CD4-positive, alpha-beta T cell (primary cell): ENCODE data around the gene MRPL12. TPM values are rescaled to one million over a fixed set of nuclear protein-coding genes. Genes with fewer than 3 reads are reported as not detected.

Experiments used
- ATAC-seq: fragments of 200-7000 bp; cut with Tn5 transposase; one replicate; pipeline ENCODE4 v1.10.0; 2022; ENCODE audit warnings: mild to moderate bottlenecking; ENCODE audit not compliant: poor library complexity
- CTCF ChIA-PET: fragments of 350-600 bp; sonication (Branson Sonifier 250); formaldehyde crosslinking; loops from one replicate; lab custom pipeline; 2021; ENCODE audit warnings: antibody characterized with exemption, inconsistent platforms; lab: Charles Lee
- POLR2A ChIA-PET: fragments of 350-600 bp; sonication (Branson Sonifier 250); formaldehyde crosslinking; loops from one replicate; lab custom pipeline; 2021; ENCODE audit warnings: antibody characterized with exemption, inconsistent platforms; lab: Charles Lee
- DNase-seq, 14 experiments: peaks; one replicate each; pipeline ENCODE4 v3.0.0-alpha.2; 2013 to 2020; ENCODE audit warnings: mixed read lengths in 2 of 14
- H3K27ac ChIP-seq, 2 donors: one replicate each; pipeline versions ENCODE4 v1.5.1 to v1.7.0; 2013; ENCODE audit warnings: low read length in 2 of 2, low read depth in 1 of 2, mild to moderate bottlenecking in 1 of 2
- H3K27me3 ChIP-seq, 2 experiments: 1 replicate in 1 of 2; 2 replicates in 1 of 2; pipeline versions ENCODE4 v1.6.1 to v1.7.0; 2013; ENCODE audit warnings: low read length in 2 of 2, control low read depth in 1 of 2, mild to moderate bottlenecking in 1 of 2, moderate library complexity in 1 of 2; ENCODE audit not compliant: insufficient read depth in 2 of 2, control insufficient read depth in 1 of 2
- H3K36me3 ChIP-seq: one replicate; pipeline ENCODE4 v1.6.1; 2013; ENCODE audit warnings: low read length, control low read depth; ENCODE audit not compliant: insufficient read depth
- H3K4me1 ChIP-seq: one replicate; pipeline ENCODE4 v1.6.1; 2013; ENCODE audit warnings: low read length, control low read depth; ENCODE audit not compliant: insufficient read depth
- H3K4me3 ChIP-seq: one replicate; pipeline ENCODE4 v1.5.1; 2013; ENCODE audit warnings: mild to moderate bottlenecking, low read length, moderate library complexity
- H3K9me3 ChIP-seq, 2 experiments: 1 replicate in 1 of 2; 2 replicates in 1 of 2; pipeline versions ENCODE4 v1.6.1 to v1.7.0; 2013; ENCODE audit warnings: low read length in 2 of 2, mild to moderate bottlenecking in 2 of 2, control low read depth in 1 of 2, moderate library complexity in 1 of 2; ENCODE audit not compliant: control insufficient read depth in 1 of 2, insufficient read depth in 1 of 2
- H3K27ac Mint-ChIP-seq: one replicate; pipeline ENCODE4 v1.8.0; 2020; ENCODE audit warnings: mixed read lengths
- H3K27me3 Mint-ChIP-seq: one replicate; pipeline ENCODE4 v1.8.0; 2021; ENCODE audit warnings: mixed read lengths
- H3K36me3 Mint-ChIP-seq: one replicate; pipeline ENCODE4 v1.8.0; 2021; ENCODE audit warnings: low read depth, mixed read lengths
- H3K4me1 Mint-ChIP-seq: one replicate; pipeline ENCODE4 v1.8.0; 2021; ENCODE audit warnings: low read depth, mixed read lengths
- H3K4me3 Mint-ChIP-seq: one replicate; pipeline ENCODE4 v1.8.0; 2020; ENCODE audit warnings: mild to moderate bottlenecking, mixed read lengths
- H3K9me3 Mint-ChIP-seq: one replicate; pipeline ENCODE4 v1.8.0; 2020; ENCODE audit warnings: mixed read lengths
- CTCF ChIP-seq: fragments of 200-600 bp; IDR thresholded peaks from one replicate; pipeline ENCODE4 v1.8.0; 2022; ENCODE audit warnings: antibody characterized with exemption, mild to moderate bottlenecking
- intact Hi-C, 2 experiments: fragments of 100-400 bp; cut with DNase I in 1 of 2; cut with micrococcal nuclease in 1 of 2; formaldehyde crosslinking; loops; one replicate each; pipeline versions ENCODE4 v1.15.1 to v1.9.0; 2023 to 2025; cut with DNase I, micrococcal nuclease
- total RNA-seq, 174 experiments: library from RNA in 2 of 174; stranded (reverse) in 2 of 174; gene quantifications; one replicate each; pipeline ENCODE4 v1.2.3 and lab custom pipeline; 2021 to 2026

Gene MRPL12
- total RNA-seq, 2 experiments from 2014 or later: 26.2 to 26.5 TPM

GRCh38 chr17:81666342-81667191 lies 36.6 kb upstream of the MRPL12 start, which contains the start of the genes CCDC137 and OXLD1:
CCDC137 (plus strand) TSS chr17:81666737; CDS start chr17:81666767, 30 bp downstream.
OXLD1 (minus strand) TSS chr17:81666605; CDS start chr17:81666577, 28 bp downstream.
- peaks cover 50% of the 10 kb centered on the region for H3K4me1 Mint-ChIP-seq
- H3K27ac ChIP-seq: peak within 1 kb of the TSS; percentile 73 to 85
- H3K9me3 ChIP-seq: no peaks in the 10 kb centered on the region
- H3K4me3 Mint-ChIP-seq: peak within 1 kb of the TSS; percentile 97
- H3K9me3 Mint-ChIP-seq: no peaks in the 10 kb centered on the region
- DNase-seq (peak; percentile 81 to 96 (median 91)), ATAC-seq (peak; percentile 84)
- no peaks in the 10 kb centered on the region for H3K27me3 Mint-ChIP-seq
- TF ChIP-seq CTCF: no peak
- ChIA-PET POLR2A (interaction anchor here (0.5 to 3.0 kb wide), 9 partner anchors 16 to 195 kb away, joined by 3 to 25 read pairs (median 4); partner anchors contain the start of genes ACTG1, ARL16, HGS and MRPL12), CTCF (no interaction called here)
- intact Hi-C loops: loop anchor here (1.0 to 5.0 kb wide), 4 partner anchors 17 to 36 kb away; partner anchors contain the start of genes NPLOC4 (in 2 of the 2), TSPAN10 (in 2 of the 2), ARL16 (in 1 of the 2) and MRPL12 (in 1 of the 2)
- H3K36me3 ChIP-seq: peaks cover 37% of the 10 kb centered on the region
- peak within 1 kb of the TSS; percentile 91 for H3K27ac Mint-ChIP-seq
- peaks cover 67% of the 10 kb centered on the region for H3K4me1 ChIP-seq
- peaks cover 47% of the 10 kb centered on the region for H3K36me3 Mint-ChIP-seq
- no peaks in the 10 kb centered on the region for H3K27me3 ChIP-seq
- H3K4me3 ChIP-seq: peak within 1 kb of the TSS; percentile 90

GRCh38 chr17:81667754-81668153 lies 35.4 kb upstream of the MRPL12 start:
- Mint-ChIP-seq H3K4me3 (peak overlapping the region; percentile 85), H3K4me1 (peaks cover 40% of the 10 kb centered on the region), H3K9me3 (no peaks in the 10 kb centered on the region), H3K36me3 (peaks cover 58% of the 10 kb centered on the region), H3K27ac (peak overlapping the region; percentile 63), H3K27me3 (no peaks in the 10 kb centered on the region)
- intact Hi-C loops: loop anchor here in 1 of 2 experiments (2.0 to 5.0 kb wide), 2 partner anchors 31 to 35 kb away; partner anchors contain the start of genes MRPL12, NPLOC4 and TSPAN10
- Histone ChIP-seq H3K4me3 (no peak overlapping the region), H3K36me3 (peaks cover 49% of the 10 kb centered on the region), H3K27ac (no peak overlapping the region), H3K4me1 (peaks cover 55% of the 10 kb centered on the region), H3K9me3 (no peaks in the 10 kb centered on the region), H3K27me3 (no peaks in the 10 kb centered on the region)
- no peak for ATAC-seq
- POLR2A ChIA-PET: interaction anchor here (3.0 kb wide), 1 partner anchor 15 kb away, joined by 25 read pairs; the partner anchor contains the start of genes ARL16 and HGS
- CTCF ChIA-PET: no interaction called here
- no peak for TF ChIP-seq CTCF
- peak in 1 of 14 experiments; percentile 19 for DNase-seq

GRCh38 chr17:81672504-81672903 lies 30.7 kb upstream of the MRPL12 start:
- ChIA-PET CTCF (no interaction called here), POLR2A (interaction anchor here (1.5 kb wide), 1 partner anchor 11 kb away, joined by 4 read pairs; the partner anchor contains the start of genes ARL16 and HGS)
- peaks cover 53% of the 10 kb centered on the region for H3K36me3 ChIP-seq
- H3K27me3 ChIP-seq: no peaks in the 10 kb centered on the region
- ATAC-seq: no peak
- intact Hi-C loops: no loop called here
- no peak for TF ChIP-seq CTCF
- Mint-ChIP-seq H3K36me3 (peaks cover 46% of the 10 kb centered on the region), H3K4me3 (no peak overlapping the region), H3K27ac (no peak overlapping the region), H3K27me3 (no peaks in the 10 kb centered on the region), H3K4me1 (peaks cover 16% of the 10 kb centered on the region), H3K9me3 (no peaks in the 10 kb centered on the region)
- H3K4me3 ChIP-seq: no peak overlapping the region
- no peak for DNase-seq
- no peak overlapping the region for H3K27ac ChIP-seq
- peaks cover 15% of the 10 kb centered on the region for H3K4me1 ChIP-seq
- no peaks in the 10 kb centered on the region for H3K9me3 ChIP-seq
